Prostate gland (tissue), 2 donors: ENCODE measurements around the gene SMCO4.

Source experiments
- POLR2A ChIP-seq: fragments of 450-650 bp; IDR thresholded peaks from one replicate; pipeline ENCODE4 v1.6.1; 2016; ENCODE audit warnings: antibody characterized with exemption, mild to moderate bottlenecking
- POLR2AphosphoS5 ChIP-seq: sonication (generic); formaldehyde crosslinking; IDR thresholded peaks from one replicate; pipeline ENCODE4 v1.6.1; 2017; ENCODE audit warnings: antibody characterized with exemption
- TF ChIP-seq, protein P1 (sequence below), 4 experiments: fragments of 200-600 bp in 2 of 4; fragments of 450-650 bp in 2 of 4; sonication (generic) in 2 of 4; IDR thresholded peaks; 1 replicate in 3 of 4; 2 replicates in 1 of 4; pipeline ENCODE4 v1.5.1; 2016 to 2019; ENCODE audit warnings: antibody characterized with exemption in 4 of 4, mild to moderate bottlenecking in 2 of 4, moderate library complexity in 2 of 4

- TF ChIP-seq POLR2A (no peak), POLR2AphosphoS5 (no peak)
- TF ChIP-seq, protein P1, sequence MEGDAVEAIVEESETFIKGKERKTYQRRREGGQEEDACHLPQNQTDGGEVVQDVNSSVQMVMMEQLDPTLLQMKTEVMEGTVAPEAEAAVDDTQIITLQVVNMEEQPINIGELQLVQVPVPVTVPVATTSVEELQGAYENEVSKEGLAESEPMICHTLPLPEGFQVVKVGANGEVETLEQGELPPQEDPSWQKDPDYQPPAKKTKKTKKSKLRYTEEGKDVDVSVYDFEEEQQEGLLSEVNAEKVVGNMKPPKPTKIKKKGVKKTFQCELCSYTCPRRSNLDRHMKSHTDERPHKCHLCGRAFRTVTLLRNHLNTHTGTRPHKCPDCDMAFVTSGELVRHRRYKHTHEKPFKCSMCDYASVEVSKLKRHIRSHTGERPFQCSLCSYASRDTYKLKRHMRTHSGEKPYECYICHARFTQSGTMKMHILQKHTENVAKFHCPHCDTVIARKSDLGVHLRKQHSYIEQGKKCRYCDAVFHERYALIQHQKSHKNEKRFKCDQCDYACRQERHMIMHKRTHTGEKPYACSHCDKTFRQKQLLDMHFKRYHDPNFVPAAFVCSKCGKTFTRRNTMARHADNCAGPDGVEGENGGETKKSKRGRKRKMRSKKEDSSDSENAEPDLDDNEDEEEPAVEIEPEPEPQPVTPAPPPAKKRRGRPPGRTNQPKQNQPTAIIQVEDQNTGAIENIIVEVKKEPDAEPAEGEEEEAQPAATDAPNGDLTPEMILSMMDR (IDR thresholded peaks at IDR 0.05) = no peak
These were observed 37.5 kb downstream of the SMCO4 start for GRCh38 chr11:93505703-93506102.
